ENCODE data around the gene TBC1D2.
A peak's percentile ranks its signal among the peaks of the same experiment; 100 is the strongest.
"Not testable (repeated sequence)": the region's sequence is repeated elsewhere in the genome, so short reads cannot be mapped to it uniquely, and the experiment has no call there.

Gene TBC1D2

DNA sequence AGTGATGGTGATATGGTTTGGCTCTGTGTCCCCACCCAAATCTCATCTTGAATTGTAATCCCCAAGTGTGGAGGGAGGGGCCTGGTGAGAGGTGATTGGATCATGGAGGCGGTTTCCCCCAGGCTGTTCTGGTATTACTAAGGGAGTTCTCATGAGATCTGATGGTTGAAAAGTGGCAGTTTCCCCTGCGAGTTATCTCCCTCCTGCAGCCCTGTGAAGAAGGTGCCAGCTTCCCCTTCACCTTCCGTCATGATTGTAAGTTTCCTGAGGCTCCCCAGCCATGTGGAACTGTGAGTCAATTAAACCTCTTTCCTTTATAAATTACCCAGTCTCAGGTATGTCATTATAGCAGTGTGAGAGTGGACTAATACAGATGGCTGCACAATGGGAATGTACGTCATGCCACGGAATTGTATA, 80.9 kb downstream of the TBC1D2 start:
- not testable (repeated sequence) for FAIRE-seq; DNase-seq (ENCODE audit: insufficient read length, low spot score)

DNA sequence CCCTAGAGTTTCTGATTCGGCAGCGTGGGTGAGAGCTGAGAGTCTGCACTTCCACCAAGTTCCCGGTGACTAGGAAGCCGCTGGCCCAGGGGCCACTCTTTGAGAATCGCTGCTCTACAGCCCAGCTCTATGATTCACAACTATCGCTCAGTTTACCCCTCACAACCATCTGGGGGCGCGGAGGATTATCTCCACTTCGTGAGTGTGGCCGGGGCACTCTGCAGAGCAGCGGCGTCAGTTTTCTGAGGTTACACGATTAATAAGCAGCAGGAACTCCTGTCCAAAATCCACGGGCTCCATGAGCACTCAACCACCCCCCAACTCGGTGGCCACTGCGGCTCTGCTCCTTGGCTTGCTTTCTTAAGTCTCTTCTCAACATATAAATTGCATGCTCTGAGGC, 82.3 kb downstream of the TBC1D2 start:
- no peak for FAIRE-seq

DNA sequence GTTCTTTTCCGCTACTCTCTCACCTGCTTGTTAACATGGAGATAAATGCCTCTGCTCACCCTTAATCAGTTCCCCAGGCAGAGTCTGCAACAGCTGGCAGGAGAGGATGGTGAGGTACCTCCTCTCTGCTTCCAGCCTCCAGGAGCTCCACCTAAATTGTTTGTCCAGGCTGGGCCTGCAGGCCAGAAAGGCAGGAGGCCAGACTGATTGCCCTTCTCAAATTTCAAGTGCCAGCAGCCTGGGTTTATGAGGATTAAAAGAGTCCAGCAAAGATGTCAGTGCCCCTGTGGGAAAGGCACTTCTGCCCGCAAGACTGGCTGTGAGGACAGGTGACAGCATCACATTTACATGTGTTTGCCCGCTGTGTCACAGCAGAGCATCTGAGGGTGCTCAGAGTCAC, 82.8 kb downstream of the TBC1D2 start:
- FAIRE-seq (no peak), DNase-seq (ENCODE audit: insufficient read length, low spot score) (no peak)

More for the DNA sequence above, 82.3 kb downstream of the TBC1D2 start:
- no peak for DNase-seq (ENCODE audit: insufficient read length, low spot score)

DNA sequence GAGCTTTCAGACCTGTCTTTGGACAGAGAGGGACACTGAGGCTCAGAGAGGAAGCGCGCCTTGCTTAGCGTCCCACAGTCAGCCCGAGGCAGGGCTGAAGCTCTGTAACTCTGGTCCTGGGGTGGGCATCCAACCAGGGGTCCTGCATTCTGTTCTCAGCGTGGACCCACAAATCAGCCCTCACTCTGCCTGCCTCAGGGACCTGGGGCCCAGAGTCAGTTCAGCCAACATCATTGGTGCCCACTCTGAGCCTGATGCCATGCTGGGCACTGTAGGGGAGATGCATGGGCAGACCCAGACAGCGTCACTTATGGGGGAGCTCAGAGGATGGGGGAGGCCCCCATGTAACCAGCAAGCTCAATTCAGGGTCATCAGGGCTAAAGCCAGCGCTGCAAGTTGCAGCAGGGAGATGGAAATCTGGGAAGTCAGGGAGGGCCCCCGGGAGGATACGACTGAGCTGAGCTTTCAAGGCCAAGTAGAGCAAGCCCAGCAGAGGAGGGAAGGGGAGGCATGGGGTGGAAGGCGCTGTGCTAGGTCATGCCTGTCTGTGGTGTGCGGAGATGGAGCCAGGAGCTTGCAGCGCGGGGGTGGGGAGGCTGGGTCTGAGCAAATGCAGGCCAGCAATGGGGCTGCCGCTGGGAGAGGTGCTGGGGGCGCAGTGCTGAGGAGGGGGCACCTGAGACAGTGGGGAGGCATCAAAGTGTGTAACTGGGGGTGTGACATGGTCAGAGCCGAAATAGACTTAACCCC, 84.1 kb downstream of the TBC1D2 start:
- DNase-seq (ENCODE audit: insufficient read length, low spot score) (no peak), FAIRE-seq (no peak)

DNA sequence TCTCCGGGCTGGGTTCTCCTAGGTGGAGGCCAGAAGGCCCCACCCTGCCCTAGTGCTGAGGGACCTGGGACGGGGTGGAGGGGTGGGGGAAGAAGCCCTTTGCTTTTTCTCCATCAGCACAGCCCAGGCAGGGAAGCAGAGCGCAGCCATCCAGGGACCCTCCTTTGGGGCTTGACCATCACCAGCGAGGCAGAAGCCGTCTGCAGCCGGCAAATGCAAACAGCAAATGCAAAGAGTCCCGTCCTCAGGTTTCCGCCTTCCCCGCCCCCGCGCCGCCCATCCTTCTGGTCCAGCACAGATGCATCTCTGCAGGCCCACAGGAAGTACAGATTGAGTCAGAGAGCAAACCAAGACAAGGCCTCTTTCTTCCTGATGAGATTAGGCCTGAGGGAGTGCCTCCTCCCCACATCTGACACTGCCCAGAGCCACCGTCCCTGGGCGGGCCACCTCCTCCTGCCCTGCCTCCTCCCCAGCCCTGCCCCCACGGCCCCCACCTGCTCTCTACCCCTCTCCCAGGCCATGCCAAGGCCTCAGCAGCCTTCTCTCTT, 86.4 kb downstream of the TBC1D2 start:
- FAIRE-seq = peak; percentile 64

DNA sequence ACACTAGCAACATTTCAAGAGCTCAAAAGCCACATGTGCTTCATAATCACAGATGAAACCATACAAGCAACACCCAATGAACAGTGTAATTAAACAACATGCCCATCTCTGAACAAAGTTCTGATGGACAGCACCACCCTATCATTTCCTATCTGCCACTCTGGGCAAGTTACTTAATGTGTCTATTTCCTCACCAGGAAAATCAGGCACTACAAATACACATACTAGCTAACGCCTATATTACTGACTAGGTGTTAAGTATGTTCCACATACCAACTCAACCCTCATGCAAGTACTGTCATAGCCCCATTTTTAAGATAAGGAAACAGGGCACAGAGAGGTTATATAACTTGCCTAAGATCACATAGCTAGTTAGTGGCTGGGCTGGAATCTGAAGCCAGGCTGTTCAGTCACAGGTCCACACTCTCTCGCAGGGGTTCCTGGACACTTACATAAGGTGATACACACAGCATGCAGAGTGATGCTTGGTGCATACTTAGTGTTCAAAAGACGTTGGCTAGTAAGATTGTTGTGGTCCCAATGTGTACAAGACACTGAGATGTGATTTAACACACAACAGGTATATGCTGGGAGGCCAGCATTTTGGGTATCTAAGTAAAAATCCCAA, 87.2 kb downstream of the TBC1D2 start:
- no peak for DNase-seq (ENCODE audit: insufficient read length, low spot score)
- no peak for FAIRE-seq

More for the DNA sequence above, 86.4 kb downstream of the TBC1D2 start:
- DNase-seq (ENCODE audit: insufficient read length, low spot score) = peak; percentile 85

DNA sequence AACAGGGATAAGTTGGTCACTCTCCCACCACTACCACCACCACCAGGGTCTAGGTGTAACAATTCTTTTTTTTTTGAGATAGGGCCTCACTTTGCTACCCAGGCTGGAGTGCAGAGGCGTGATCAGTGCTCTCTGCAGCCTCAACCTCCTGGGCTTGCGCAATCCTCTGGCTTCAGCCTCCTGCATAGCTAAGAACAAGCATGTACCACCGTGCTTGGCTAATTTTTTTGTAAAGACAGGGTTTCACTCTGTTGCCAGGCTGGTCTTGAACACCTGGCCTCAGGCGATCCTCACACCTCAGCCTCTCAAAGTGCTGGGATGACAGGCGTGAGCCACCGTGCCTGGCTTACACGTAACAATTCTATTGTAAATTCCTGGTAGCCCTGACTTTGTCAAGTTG, 90.5 kb downstream of the TBC1D2 start:
- DNase-seq (ENCODE audit: insufficient read length, low spot score) (no peak), FAIRE-seq (no peak)

DNA sequence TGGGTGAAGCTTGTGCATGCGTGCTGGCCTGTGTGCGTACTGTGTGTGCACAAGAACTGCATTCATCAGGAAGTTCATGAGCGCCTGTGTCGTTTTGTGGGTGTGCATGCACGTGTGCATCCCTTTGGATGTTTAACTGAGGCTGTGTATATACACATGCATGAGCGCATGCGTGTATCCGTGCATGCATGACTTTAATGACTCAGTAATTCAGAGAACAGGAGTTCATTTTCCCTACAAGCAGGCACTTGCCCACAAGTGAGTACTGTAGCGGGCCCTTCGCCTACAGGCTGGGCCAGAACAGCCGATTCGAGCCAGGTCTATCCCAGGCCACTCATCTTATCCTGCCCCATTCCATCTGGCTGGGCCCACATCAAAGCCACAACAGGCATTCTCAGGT, 92.8 kb downstream of the TBC1D2 start:
- DNase-seq (ENCODE audit: insufficient read length, low spot score) (no peak), FAIRE-seq (no peak)

DNA sequence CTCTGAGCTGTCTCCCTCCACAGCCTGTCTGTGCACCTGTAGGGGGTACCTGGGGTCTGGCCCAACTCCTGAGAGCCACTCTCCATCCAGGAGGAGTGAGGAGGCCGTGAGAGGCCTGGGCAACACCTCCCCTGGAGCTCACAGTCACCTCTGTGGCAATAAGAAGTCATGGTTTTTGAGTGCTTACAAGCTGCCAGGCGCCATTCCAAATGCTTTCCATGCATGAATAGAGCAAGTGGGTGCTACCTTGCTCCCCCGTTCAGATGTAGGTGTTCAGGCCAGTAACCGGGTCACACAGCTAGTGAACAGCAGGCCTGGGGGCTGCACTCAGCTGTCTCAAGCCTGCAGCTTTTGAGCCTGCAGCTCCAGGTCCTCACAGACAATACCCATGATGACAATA, 93.6 kb downstream of the TBC1D2 start:
- DNase-seq (ENCODE audit: insufficient read length, low spot score) = no peak
- no peak for FAIRE-seq

DNA sequence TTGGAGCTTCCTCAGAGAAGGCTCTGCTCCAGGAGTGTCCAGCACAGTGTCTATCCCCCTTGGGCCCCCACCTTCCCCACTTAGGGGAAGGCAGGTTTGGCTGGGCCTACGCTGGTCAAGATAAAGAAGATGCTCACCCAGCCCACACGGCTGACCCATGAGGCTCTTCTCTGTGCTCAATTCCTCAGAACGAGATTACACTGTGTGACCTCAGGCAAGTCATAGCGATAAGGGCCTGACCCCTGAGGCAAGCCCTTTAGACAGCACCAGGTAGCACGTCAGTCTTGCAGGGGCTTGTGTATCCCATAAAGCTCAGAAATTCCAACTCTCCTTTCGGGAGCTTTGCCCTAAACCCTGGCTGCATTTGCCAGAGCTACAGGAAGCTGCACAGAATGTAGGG, 95.7 kb downstream of the TBC1D2 start:
- no peak for FAIRE-seq

DNA sequence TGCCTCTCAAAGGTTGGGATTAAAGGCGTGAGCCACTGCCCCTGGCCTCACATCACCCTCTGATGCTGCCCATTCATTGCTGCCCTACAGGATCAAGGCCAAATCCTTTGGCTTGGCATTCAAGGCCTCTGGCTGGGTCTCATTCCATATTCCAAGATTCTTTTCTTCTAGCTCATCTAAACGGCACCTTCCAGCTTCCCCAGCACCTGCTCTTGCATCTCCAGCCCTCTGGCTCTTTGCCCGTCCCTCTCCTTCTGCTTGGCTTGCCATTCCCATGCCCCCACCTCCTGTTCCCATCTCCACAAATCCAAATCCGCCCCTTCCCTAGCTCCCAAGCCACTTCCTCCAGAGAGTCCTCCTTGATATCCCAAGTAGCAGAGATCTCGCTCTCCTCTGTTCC, 96.1 kb downstream of the TBC1D2 start:
- DNase-seq (ENCODE audit: insufficient read length, low spot score) = no peak
- no peak for FAIRE-seq

More for the DNA sequence above, 95.7 kb downstream of the TBC1D2 start:
- DNase-seq (ENCODE audit: insufficient read length, low spot score) = no peak

DNA sequence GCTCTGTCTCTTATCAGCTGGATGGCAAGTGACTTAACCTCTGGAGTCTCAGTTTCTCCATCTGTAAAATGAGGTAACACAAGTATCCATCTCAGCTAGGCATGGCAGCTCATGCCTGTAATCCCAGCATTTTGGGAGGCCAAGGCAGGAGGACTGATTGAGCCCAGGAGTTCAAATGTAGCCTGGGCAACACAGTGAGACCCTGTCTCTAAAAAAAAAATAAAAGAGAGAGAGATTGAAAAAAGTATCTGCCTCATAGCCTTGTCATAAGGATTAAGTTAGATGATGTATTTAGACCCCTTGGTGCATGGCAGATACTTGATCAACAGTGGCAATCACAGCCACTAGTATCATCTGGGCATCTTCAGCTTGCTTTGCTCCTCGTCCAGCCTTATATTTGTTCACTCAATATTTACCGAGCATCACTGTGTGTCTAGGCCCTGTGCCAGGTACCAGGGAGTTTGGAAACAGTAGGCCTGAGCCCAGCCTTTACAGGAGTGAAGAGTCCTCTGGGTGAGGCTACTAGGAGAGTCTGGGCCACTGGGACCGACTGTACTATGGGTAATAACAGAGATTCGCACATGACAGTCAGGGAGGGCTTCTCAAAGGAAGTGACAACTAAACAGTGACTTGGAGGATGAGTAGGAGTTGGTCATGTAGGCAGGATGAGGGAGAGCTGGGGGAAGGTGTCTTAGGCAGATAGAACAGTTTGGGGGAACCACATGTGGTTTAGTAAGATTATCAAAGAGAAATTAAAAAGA, 97.2 kb downstream of the TBC1D2 start:
- FAIRE-seq (no peak), DNase-seq (ENCODE audit: insufficient read length, low spot score) (no peak)

DNA sequence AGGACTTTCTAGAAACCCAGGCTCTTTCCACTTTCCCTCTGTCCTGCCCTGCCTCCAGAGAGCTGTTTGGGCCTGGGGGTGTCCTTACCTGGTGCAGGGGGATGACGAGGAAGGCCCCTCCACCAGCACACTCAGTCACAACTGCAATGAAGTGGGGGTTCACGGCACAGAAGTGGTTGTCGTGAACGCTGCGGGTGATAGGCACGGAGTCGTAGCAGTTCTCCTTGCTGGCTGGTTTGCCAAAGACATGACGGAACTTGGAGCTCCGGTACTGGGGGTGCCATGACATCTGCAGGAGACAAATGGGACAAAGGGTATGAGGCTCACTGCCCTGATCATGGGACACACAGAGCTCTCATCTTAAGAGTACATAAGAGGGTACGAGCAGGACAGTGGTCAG, 98.1 kb downstream of the TBC1D2 start:
- DNase-seq (ENCODE audit: insufficient read length, low spot score) (no peak), FAIRE-seq (no peak)

DNA sequence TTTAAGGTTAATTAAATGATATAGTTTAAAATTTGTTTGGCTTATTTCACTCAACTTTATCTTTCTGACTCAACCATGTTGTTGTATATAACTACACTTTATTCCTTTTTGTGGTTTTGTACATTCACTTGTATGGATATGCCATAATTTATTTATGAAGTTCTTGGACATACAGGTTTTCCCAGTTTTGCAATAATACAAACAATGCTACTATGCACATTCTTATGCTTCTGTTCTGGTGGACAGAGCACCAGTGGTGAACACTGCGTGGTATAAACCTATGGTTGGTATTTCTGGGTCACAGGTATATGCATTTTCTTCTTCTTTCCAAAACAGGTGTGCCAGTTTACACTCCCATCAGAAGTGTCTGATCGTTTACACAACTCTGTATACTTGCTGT, 100.8 kb downstream of the TBC1D2 start:
- no peak for FAIRE-seq
- no peak for DNase-seq (ENCODE audit: insufficient read length, low spot score)

DNA sequence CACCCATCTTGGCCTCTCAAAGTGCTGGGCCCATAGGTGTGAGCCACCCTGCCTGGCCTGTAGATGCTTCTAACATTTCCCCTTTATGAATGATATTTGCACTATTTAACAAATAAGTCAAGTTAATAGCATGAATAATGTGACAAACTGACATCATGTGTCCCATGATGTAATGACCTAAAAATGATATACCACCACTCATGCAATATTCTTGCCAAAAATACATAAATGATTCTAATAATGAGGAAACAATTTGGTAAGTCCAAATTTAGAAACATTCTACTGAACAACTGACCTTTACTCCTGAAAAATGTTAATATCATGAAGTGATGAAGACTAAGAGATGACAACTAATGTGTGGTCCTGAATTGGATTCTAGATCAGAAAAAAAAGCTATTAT, 102.9 kb downstream of the TBC1D2 start:
- no peak for FAIRE-seq
- DNase-seq (ENCODE audit: insufficient read length, low spot score) = no peak

DNA sequence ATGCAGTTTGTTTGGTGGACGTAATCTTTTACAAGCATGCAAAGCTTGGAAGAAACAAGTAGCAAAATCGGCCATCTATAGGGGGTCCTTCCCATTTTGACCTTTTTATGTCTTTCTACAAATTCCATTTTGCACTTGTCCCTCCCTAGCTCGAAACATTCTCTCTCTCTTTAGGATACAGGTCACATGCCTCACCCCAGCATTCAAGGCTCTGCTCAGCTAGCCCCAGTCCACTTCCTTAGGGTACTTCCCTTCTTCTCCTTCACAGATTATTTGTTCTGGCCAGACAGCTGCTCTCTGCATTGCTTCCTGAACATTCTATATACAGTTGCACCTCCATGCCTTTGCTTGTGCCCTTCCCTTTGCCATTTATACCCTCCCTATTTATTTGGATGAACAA, 104.7 kb downstream of the TBC1D2 start:
- FAIRE-seq = no peak
- no peak for DNase-seq (ENCODE audit: insufficient read length, low spot score)

DNA sequence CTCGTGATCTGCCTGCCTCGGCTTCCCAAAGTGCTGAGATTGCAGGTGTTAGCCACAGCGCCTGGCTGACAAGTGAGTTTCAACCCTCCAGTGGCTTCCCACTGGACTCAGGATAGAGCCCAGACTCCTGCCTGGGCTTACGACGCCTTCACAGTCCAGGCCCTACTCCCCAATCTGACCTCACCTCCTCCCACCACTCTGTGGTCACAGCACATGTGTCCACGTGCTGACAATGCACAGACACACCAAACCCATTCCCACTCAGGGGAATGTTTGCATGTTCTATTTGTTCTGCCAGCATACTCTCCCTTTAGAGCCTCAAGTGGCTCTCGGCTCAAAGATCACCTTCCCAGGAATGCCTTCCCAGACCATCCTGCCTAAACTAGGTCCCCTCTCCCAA, 105.3 kb downstream of the TBC1D2 start:
- FAIRE-seq (no peak), DNase-seq (ENCODE audit: insufficient read length, low spot score) (no peak)

DNA sequence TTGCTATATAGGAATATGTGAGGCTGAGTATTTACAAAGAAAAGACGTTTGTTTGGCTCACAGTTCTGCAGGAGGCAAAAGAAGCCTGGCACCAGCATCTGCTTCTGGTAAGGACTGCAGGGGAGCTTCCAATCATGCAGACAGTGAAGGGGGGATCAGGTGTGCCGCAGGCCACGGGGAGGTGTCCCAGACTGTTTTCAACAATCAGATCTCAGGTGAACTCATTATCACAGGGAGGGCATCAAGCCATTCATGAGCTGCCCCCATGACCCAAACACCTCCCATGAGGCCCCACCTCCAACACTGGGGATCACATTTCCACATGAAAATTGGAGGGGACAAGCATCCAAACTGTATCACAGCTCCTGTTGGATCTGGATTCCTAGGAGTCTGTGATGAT, 106.0 kb downstream of the TBC1D2 start:
- DNase-seq (ENCODE audit: insufficient read length, low spot score) (no peak), FAIRE-seq (no peak)

Measured in GM19239 (cell line).